ENCODE measurements around the gene COL1A1. TPM values are rescaled to one million over a fixed set of nuclear protein-coding genes. Genes with fewer than 3 reads are reported as not detected.

The COL1A1 gene
- total RNA-seq, 1 experiment from 2014 or later = 104 TPM

GRCh38 chr17:50184611-50185398 lies 16.6 kb downstream of the COL1A1 start:
- no peak overlapping the region for H3K9ac ChIP-seq (ENCODE audit: extremely low read depth, insufficient read length, low read length)
- no peak overlapping the region for H2BK5ac ChIP-seq (ENCODE audit: insufficient read length, low read length)
- no peak overlapping the region for H3K27ac ChIP-seq (ENCODE audit: insufficient read length, low read depth, low read length)
- H2AK5ac ChIP-seq (ENCODE audit: insufficient read length, low read length) = no peak overlapping the region
- no peak overlapping the region for H4K8ac ChIP-seq (replicated peaks; ENCODE audit: insufficient read length, low read depth, low read length)
- H3K4me1 Mint-ChIP-seq = peaks cover 27 to 39% of the 10 kb centered on the region in 2 experiments
- no peaks in the 10 kb centered on the region for H4K20me1 ChIP-seq (ENCODE audit: control insufficient read depth, insufficient read depth, insufficient read length)
- H2BK15ac ChIP-seq (ENCODE audit: low read depth, low read length) = no peak overlapping the region
- no peak for TF ChIP-seq CTCF (conservative IDR thresholded peaks at IDR 0.05)
- H3K27me3 Mint-ChIP-seq (ENCODE audit: low read depth) = peaks cover 2% of the 10 kb centered on the region; the same call in 1 of the 2 replicates
- no peak overlapping the region for H4K91ac ChIP-seq (ENCODE audit: insufficient read length, low read depth, low read length)
- DNase-seq = no peak
- no peak overlapping the region for H2BK120ac ChIP-seq (ENCODE audit: low read depth, low read length, poor library complexity, severe bottlenecking)
- no peaks in the 10 kb centered on the region for H3K27me3 ChIP-seq (ENCODE audit: insufficient read depth, low read length)
- no peak overlapping the region for H3K4ac ChIP-seq (ENCODE audit: low read depth, low read length)
- WGBS (ENCODE audit: extremely low coverage, insufficient read length, low lambda C conversion rate) = no CpG with 5 or more reads among the region's 19 CpGs
- no peak overlapping the region for H2BK20ac ChIP-seq (ENCODE audit: low read depth, low read length, poor library complexity, severe bottlenecking)
- H2BK12ac ChIP-seq (ENCODE audit: insufficient read length, low read depth, low read length) = no peak overlapping the region
- no peaks in the 10 kb centered on the region for H3K79me1 ChIP-seq (ENCODE audit: insufficient read depth, low read depth, low read length, poor library complexity, severe bottlenecking)
- H4K5ac ChIP-seq (ENCODE audit: insufficient read length, low read depth, low read length) = no peak overlapping the region
- no peak overlapping the region for H2AFZ ChIP-seq (ENCODE audit: low read length)
- H3K36me3 Mint-ChIP-seq (ENCODE audit: insufficient read depth in 1 of 3, low read depth in 3 of 3) = peaks cover 5 to 43% (median 42%) of the 10 kb centered on the region in 3 experiments; a peak in 6 of 7 replicates
- no peak overlapping the region for H3K4me2 ChIP-seq (ENCODE audit: insufficient read depth, insufficient read length, low read length)
- no peaks in the 10 kb centered on the region for H3K9me3 ChIP-seq (ENCODE audit: control insufficient read depth, low read depth, low read length)
- no peaks in the 10 kb centered on the region for H3K23me2 ChIP-seq (ENCODE audit: insufficient read length, low read depth, low read length, poor library complexity, severe bottlenecking)
- no peaks in the 10 kb centered on the region for H3K9me3 Mint-ChIP-seq
- no peak overlapping the region for H3K23ac ChIP-seq (ENCODE audit: insufficient read length, low read depth, low read length)
- no peak overlapping the region for H3T11ph ChIP-seq (ENCODE audit: low read length)
- H3K4me3 Mint-ChIP-seq = no peak overlapping the region
- H3K14ac ChIP-seq (ENCODE audit: insufficient read depth, low read length) = no peak overlapping the region
- no peaks in the 10 kb centered on the region for H3K79me2 ChIP-seq (ENCODE audit: insufficient read depth, low read length)
- H3K4me1 ChIP-seq (ENCODE audit: insufficient read depth, low read length) = no peaks in the 10 kb centered on the region; the same call in 1 of the 2 replicates
- H3K56ac ChIP-seq (ENCODE audit: insufficient read length, low read depth, low read length) = no peak overlapping the region
- H3K18ac ChIP-seq (ENCODE audit: insufficient read length, low read depth, low read length) = no peak overlapping the region
- 0 out of 7 replicates have a peak overlapping the region, but pooled peaks of 2 of the 3 experiments have one; percentile 23 to 54 for H3K27ac Mint-ChIP-seq

Measured in H9 (cell line).